WERI-Rb-1 (cell line): ENCODE measurements around the gene HOXA2.
A peak's percentile ranks its signal among the peaks of the same experiment; 100 is the strongest.

Experiments
- DNase-seq: peaks from one replicate; pipeline ENCODE4 v3.0.0-alpha.2; 2020
- H3K27ac ChIP-seq: fragments of 250-450 bp; sonication (Bioruptor Pico); 2 replicates; pipeline ENCODE4 v1.5.1; 2020; ENCODE audit warnings: mild to moderate bottlenecking, moderate library complexity
- H3K27me3 ChIP-seq: fragments of 250-450 bp; sonication (Bioruptor Pico); 2 replicates; pipeline ENCODE4 v1.5.1; 2021; ENCODE audit warnings: mild to moderate bottlenecking, low read depth, moderate library complexity; ENCODE audit not compliant: insufficient read depth, severe bottlenecking
- H3K36me3 ChIP-seq: fragments of 250-450 bp; sonication (Bioruptor Pico); 2 replicates; pipeline ENCODE4 v1.5.1; 2020; ENCODE audit warnings: mild to moderate bottlenecking, moderate library complexity
- H3K4me3 ChIP-seq: 2 replicates; pipeline ENCODE4 v1.5.1; 2011; ENCODE audit warnings: low read depth, mild to moderate bottlenecking, control low read depth, low read length
- H3K9me3 ChIP-seq: fragments of 250-450 bp; sonication (Bioruptor Pico); 2 replicates; pipeline ENCODE4 v1.5.1; 2021; ENCODE audit warnings: mild to moderate bottlenecking, moderate library complexity; ENCODE audit not compliant: severe bottlenecking
- TF ChIP-seq, protein P1 (sequence below): IDR thresholded peaks from 2 replicates; pipeline ENCODE4 v1.5.1; 2011; ENCODE audit warnings: low read depth, mild to moderate bottlenecking, control low read depth, inconsistent platforms, low read length

Gene HOXA2

GRCh38 chr7:27103489-27104226 lies 1.2 kb upstream of the HOXA2 start:
- Histone ChIP-seq H3K4me3 (peak overlapping the region; percentile 50), H3K27ac (peak overlapping the region; percentile 79), H3K9me3 (no peaks in the 10 kb centered on the region), H3K27me3 (peaks cover 93% of the 10 kb centered on the region), H3K36me3 (peaks cover 7% of the 10 kb centered on the region; the same call in 1 of the 2 replicates)
- DNase-seq, result no peak
- TF ChIP-seq, protein P1, sequence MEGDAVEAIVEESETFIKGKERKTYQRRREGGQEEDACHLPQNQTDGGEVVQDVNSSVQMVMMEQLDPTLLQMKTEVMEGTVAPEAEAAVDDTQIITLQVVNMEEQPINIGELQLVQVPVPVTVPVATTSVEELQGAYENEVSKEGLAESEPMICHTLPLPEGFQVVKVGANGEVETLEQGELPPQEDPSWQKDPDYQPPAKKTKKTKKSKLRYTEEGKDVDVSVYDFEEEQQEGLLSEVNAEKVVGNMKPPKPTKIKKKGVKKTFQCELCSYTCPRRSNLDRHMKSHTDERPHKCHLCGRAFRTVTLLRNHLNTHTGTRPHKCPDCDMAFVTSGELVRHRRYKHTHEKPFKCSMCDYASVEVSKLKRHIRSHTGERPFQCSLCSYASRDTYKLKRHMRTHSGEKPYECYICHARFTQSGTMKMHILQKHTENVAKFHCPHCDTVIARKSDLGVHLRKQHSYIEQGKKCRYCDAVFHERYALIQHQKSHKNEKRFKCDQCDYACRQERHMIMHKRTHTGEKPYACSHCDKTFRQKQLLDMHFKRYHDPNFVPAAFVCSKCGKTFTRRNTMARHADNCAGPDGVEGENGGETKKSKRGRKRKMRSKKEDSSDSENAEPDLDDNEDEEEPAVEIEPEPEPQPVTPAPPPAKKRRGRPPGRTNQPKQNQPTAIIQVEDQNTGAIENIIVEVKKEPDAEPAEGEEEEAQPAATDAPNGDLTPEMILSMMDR, result no peak

- H3K36me3 ChIP-seq, result peaks cover 7% of the 10 kb centered on the region; the same call in 1 of the 2 replicates
- peaks cover 93% of the 10 kb centered on the region for H3K27me3 ChIP-seq
These were observed 414 bp downstream of the HOXA2 start for GRCh38 chr7:27101957-27102580.

GRCh38 chr7:27101171-27101956 lies 1.1 kb downstream of the HOXA2 start:
- H3K36me3 ChIP-seq, result peaks cover 7% of the 10 kb centered on the region; the same call in 1 of the 2 replicates
- peak overlapping the region; percentile 50 for H3K4me3 ChIP-seq
- peak overlapping the region; percentile 79 for H3K27ac ChIP-seq
- TF ChIP-seq, protein P1, result no peak
- no peaks in the 10 kb centered on the region for H3K9me3 ChIP-seq
- no peak for DNase-seq
- peaks cover 93% of the 10 kb centered on the region for H3K27me3 ChIP-seq

More at GRCh38 chr7:27101957-27102580, 414 bp downstream of the HOXA2 start:
- no peak for DNase-seq
- Histone ChIP-seq H3K9me3 (no peaks in the 10 kb centered on the region), H3K27ac (peak overlapping the region; percentile 79), H3K4me3 (peak overlapping the region; percentile 50)
- TF ChIP-seq, protein P1, result no peak

- peaks cover 9% of the 10 kb centered on the region; the same call in 1 of the 2 replicates for H3K36me3 ChIP-seq
- H3K27me3 ChIP-seq, result peaks cover 91% of the 10 kb centered on the region
- TF ChIP-seq, protein P1, result no peak
- H3K27ac ChIP-seq, result peak overlapping the region; percentile 34; the same call in 1 of the 2 replicates
- H3K9me3 ChIP-seq, result no peaks in the 10 kb centered on the region
- no peak overlapping the region for H3K4me3 ChIP-seq
- no peak for DNase-seq
These were observed 1.8 kb downstream of the HOXA2 start for GRCh38 chr7:27100694-27101170.

- Histone ChIP-seq H3K36me3 (peaks cover 9% of the 10 kb centered on the region; the same call in 1 of the 2 replicates), H3K27ac (peak overlapping the region; percentile 78), H3K4me3 (peak overlapping the region; percentile 35), H3K27me3 (peaks cover 91% of the 10 kb centered on the region), H3K9me3 (no peaks in the 10 kb centered on the region)
- DNase-seq, result no peak
- TF ChIP-seq, protein P1, result no peak
These were observed 2.8 kb downstream of the HOXA2 start for GRCh38 chr7:27099453-27100370.
